Stimulated activated CD8-positive, alpha-beta memory T cell treated with anti-CD3 and anti-CD28 coated beads, Interleukin-4, amount 100 ng/mL, for 1 hour (primary cell): ENCODE measurements around the gene PSORS1C1.
A peak's percentile ranks its signal among the peaks of the same experiment; 100 is the strongest.

Experiments used
- DNase-seq, 2 donors: peaks; one replicate each; pipeline ENCODE4 v3.0.0-alpha.2; 2020; ENCODE audit warnings: low read depth in 2 of 2, low spot score in 1 of 2

PSORS1C1 gene

GRCh38 chr6:31094389-31094881 is 20.2 kb upstream of the PSORS1C1 start:
- peak in 1 of 2 donors; percentile 12 for DNase-seq

GRCh38 chr6:31096215-31096614 is 18.4 kb upstream of the PSORS1C1 start:
- no peak for DNase-seq

- DNase-seq, result no peak
These were observed 17.9 kb upstream of the PSORS1C1 start for GRCh38 chr6:31096656-31097055.

- no peak for DNase-seq
These were observed 16.1 kb upstream of the PSORS1C1 start for GRCh38 chr6:31098449-31098938.

- DNase-seq, result no peak
These were observed 11.5 kb upstream of the PSORS1C1 start for GRCh38 chr6:31103136-31103535.

GRCh38 chr6:31107052-31107451 is 7.5 kb upstream of the PSORS1C1 start:
- DNase-seq, result no peak

- DNase-seq, result no peak
These were observed 3.6 kb upstream of the PSORS1C1 start for GRCh38 chr6:31110825-31111582.

- DNase-seq, result no peak
These were observed 2.9 kb upstream of the PSORS1C1 start for GRCh38 chr6:31111712-31112111.

GRCh38 chr6:31112478-31112877 is 2.1 kb upstream of the PSORS1C1 start, which contains the start of gene C6orf15:
C6orf15 (minus strand) TSS chr6:31112575; CDS start chr6:31112555, 20 bp downstream.
- DNase-seq, result no peak

- no peak for DNase-seq
These were observed 599 bp upstream of the PSORS1C1 start for GRCh38 chr6:31113861-31114540.

GRCh38 chr6:31114970-31115849 is 610 bp downstream of the PSORS1C1 start:
- no peak for DNase-seq

- no peak for DNase-seq
These were observed 1.5 kb downstream of the PSORS1C1 start for GRCh38 chr6:31115941-31116560.

GRCh38 chr6:31116661-31117385 is 2.2 kb downstream of the PSORS1C1 start:
- no peak for DNase-seq

- DNase-seq, result no peak
These were observed 3.6 kb downstream of the PSORS1C1 start for GRCh38 chr6:31118178-31118577.

- DNase-seq, result no peak
These were observed 5.7 kb downstream of the PSORS1C1 start, which contains the start of gene CDSN for GRCh38 chr6:31120151-31120915. CDSN (minus strand) TSS chr6:31120446; CDS start chr6:31120419, 27 bp downstream.

- DNase-seq, result no peak
These were observed 6.7 kb downstream of the PSORS1C1 start for GRCh38 chr6:31121131-31121790.

GRCh38 chr6:31122791-31123706 is 8.4 kb downstream of the PSORS1C1 start:
- DNase-seq, result no peak

- no peak for DNase-seq
These were observed 10.6 kb downstream of the PSORS1C1 start for GRCh38 chr6:31125162-31125561.
